K562 (cell line): ENCODE measurements around the gene RABL2B. TPM values are rescaled to one million over a fixed set of nuclear protein-coding genes. Genes with fewer than 3 reads are reported as not detected.
"Not testable (repeated sequence)": the region's sequence is repeated elsewhere in the genome, so short reads cannot be mapped to it uniquely, and the experiment has no call there.

Source experiments
- ATAC-seq: fragments of 200-7000 bp; cut with Tn5 transposase; 3 replicates; pipeline ENCODE4 v1.9.1; 2020; ENCODE audit warnings: moderate library complexity
- Bru-seq: library from RNA; stranded (reverse); fragments of 400-500 nt; gene quantifications from one replicate; lab custom pipeline; 2021; lab: Mats Ljungman, UMichigan
- BruChase-seq, 2 experiments: library from RNA; stranded (reverse); fragments of 400-500 nt; gene quantifications; one replicate each; lab custom pipeline; 2021; lab: Mats Ljungman, UMichigan
- BruUV-seq: library from RNA; stranded (reverse); fragments of 400-500 nt; replicated peaks from 2 replicates; lab custom pipeline; 2021; lab: Mats Ljungman, UMichigan
- CTCF ChIA-PET: fragments of 300-600 bp; formaldehyde crosslinking; extraction: SDS; loops from one replicate; lab custom pipeline; 2021; ENCODE audit warnings: low intra/inter-chr PET ratio; lab: Yijun Ruan, JAX
- POLR2A ChIA-PET: fragments of 300-600, 350-650 bp; sonication (Branson Sonifier 250); formaldehyde crosslinking; extraction: SDS; loops from one replicate; lab custom pipeline; 2021; ENCODE audit warnings: antibody characterized with exemption, inconsistent platforms; lab: Yijun Ruan, JAX
- DNase-seq, 4 experiments: peaks; one replicate each; pipeline versions ENCODE4 v3.0.0 to v3.0.0-alpha.2; 2011 to 2018; ENCODE audit warnings: low spot score in 3 of 4, mixed read lengths in 3 of 4; ENCODE audit errors: extremely low read depth in 1 of 4
- FAIRE-seq: peaks from 2 replicates; lab custom pipeline; 2011; peaks lifted over from hg19 to GRCh38; lab: Jason Lieb, UNC
- H2AFZ ChIP-seq: 2 replicates; pipeline ENCODE4 v1.6.0; 2011; ENCODE audit warnings: low read depth, low read length, control low read depth, inconsistent platforms
- H3K27ac ChIP-seq: fragments of 200-600 bp; 3 replicates; pipeline ENCODE4 v1.8.0; 2011; ENCODE audit warnings: low read depth, mild to moderate bottlenecking, control low read depth, inconsistent platforms, low read length, moderate library complexity, mixed read lengths; ENCODE audit errors: extremely low read depth
- H3K27me3 ChIP-seq, 2 experiments: fragments of 300-600 bp in 1 of 2; 2 replicates in 1 of 2; 3 replicates in 1 of 2; pipeline versions ENCODE4 v1.6.0 to v1.8.0; 2011; ENCODE audit warnings: inconsistent platforms in 2 of 2, low read length in 2 of 2, mild to moderate bottlenecking in 1 of 2, mixed read lengths in 1 of 2, moderate library complexity in 1 of 2; ENCODE audit not compliant: control insufficient read depth in 2 of 2, insufficient read depth in 2 of 2
- H3K36me3 ChIP-seq: fragments of 300-600 bp; 3 replicates; pipeline ENCODE4 v1.8.0; 2011; ENCODE audit warnings: mild to moderate bottlenecking, low read length, inconsistent platforms; ENCODE audit not compliant: control insufficient read depth, insufficient read depth
- H3K4me1 ChIP-seq, 2 experiments: fragments of 200-600 bp in 1 of 2; replicated peaks in 1 of 2; 2 replicates in 1 of 2; 3 replicates in 1 of 2; pipeline versions ENCODE4 v1.5.1 to v1.8.0; 2011; ENCODE audit warnings: inconsistent platforms in 2 of 2, low read length in 2 of 2, mild to moderate bottlenecking in 1 of 2, mixed read lengths in 1 of 2, moderate library complexity in 1 of 2; ENCODE audit not compliant: control insufficient read depth in 2 of 2, insufficient read depth in 2 of 2
- H3K4me2 ChIP-seq: 2 replicates; pipeline ENCODE4 v1.6.1; 2011; ENCODE audit warnings: low read length, control low read depth, inconsistent platforms, mixed read lengths; ENCODE audit not compliant: insufficient read depth
- H3K4me3 ChIP-seq: fragments of 200-600 bp; sonication (generic), shearing (Covaris generic); 2 replicates; pipeline ENCODE4 v1.5.1; 2016; ENCODE audit warnings: control low read depth, inconsistent platforms
- H3K79me2 ChIP-seq: fragments of 200-600 bp; 3 replicates; pipeline ENCODE4 v1.8.0; 2011; ENCODE audit warnings: low read length, inconsistent platforms; ENCODE audit not compliant: control insufficient read depth, insufficient read depth
- H3K9ac ChIP-seq, 2 experiments: 2 replicates each; pipeline versions ENCODE4 v1.6.0 to v1.6.1; 2011; ENCODE audit warnings: low read depth in 2 of 2, low read length in 2 of 2, control low read depth in 1 of 2, inconsistent platforms in 1 of 2, mild to moderate bottlenecking in 1 of 2, mixed read lengths in 1 of 2; ENCODE audit not compliant: insufficient read depth in 1 of 2
- H3K9me1 ChIP-seq: one replicate; pipeline ENCODE4 v1.6.0; 2011; ENCODE audit warnings: inconsistent platforms, mild to moderate bottlenecking, low read length, moderate library complexity; ENCODE audit not compliant: control insufficient read depth, insufficient read depth
- H3K9me3 ChIP-seq: replicated peaks from 2 replicates; pipeline ENCODE4 v1.5.1; 2011; ENCODE audit warnings: low read depth, low read length, inconsistent platforms; ENCODE audit not compliant: control insufficient read depth, insufficient read depth
- H4K20me1 ChIP-seq: replicated peaks from 2 replicates; pipeline ENCODE4 v1.6.1; 2011; ENCODE audit warnings: low read length, inconsistent platforms, mixed read lengths; ENCODE audit not compliant: control insufficient read depth, insufficient read depth
- CCNT2 ChIP-seq: IDR thresholded peaks from 2 replicates; pipeline ENCODE4 v1.6.1; 2011; ENCODE audit warnings: borderline replicate concordance, low read depth, mild to moderate bottlenecking, moderate library complexity, mixed read lengths, low read length; ENCODE audit not compliant: insufficient read length; ENCODE audit errors: extremely low read depth
- ELF2 ChIP-seq: fragments of 250-450 bp; sonication (Bioruptor Pico); IDR thresholded peaks from 2 replicates; pipeline ENCODE4 v1.5.0; 2021; ENCODE audit warnings: mild to moderate bottlenecking
- HCFC1 ChIP-seq: IDR thresholded peaks from 2 replicates; pipeline ENCODE4 v1.6.1; 2012; ENCODE audit warnings: low read depth, low read length, improper control_type of control experiment
- HDAC1 ChIP-seq, 2 experiments: fragments of 450-650 bp; IDR thresholded peaks; 2 replicates each; pipeline ENCODE4 v1.6.1; 2016 to 2017; ENCODE audit warnings: inconsistent platforms in 1 of 2, mild to moderate bottlenecking in 1 of 2, moderate library complexity in 1 of 2
- NCOA2 ChIP-seq, 2 experiments: fragments of 450-650 bp; IDR thresholded peaks; 2 replicates each; pipeline ENCODE4 v1.6.1; 2018; ENCODE audit warnings: mild to moderate bottlenecking in 2 of 2, moderate library complexity in 1 of 2; ENCODE audit not compliant: partially characterized antibody in 2 of 2
- NRF1 ChIP-seq, 2 experiments: fragments of 450-650 bp; IDR thresholded peaks in 1 of 2; conservative IDR thresholded peaks in 1 of 2; 2 replicates each; pipeline ENCODE4 v1.6.1; 2014; ENCODE audit warnings: mild to moderate bottlenecking in 2 of 2
- POLR2G ChIP-seq: fragments of 200-400 bp; formaldehyde crosslinking; IDR thresholded peaks from 2 replicates; pipeline ENCODE4 v1.6.1; 2017; ENCODE audit warnings: low read depth, mild to moderate bottlenecking, antibody characterized with exemption, low read length, moderate library complexity
- RFX1 ChIP-seq: fragments of 450-650 bp; IDR thresholded peaks from 2 replicates; pipeline ENCODE4 v1.6.1; 2016; ENCODE audit warnings: mild to moderate bottlenecking, moderate library complexity
- SAP30 ChIP-seq: fragments of 200-600 bp; sonication (generic); IDR thresholded peaks from 2 replicates; pipeline ENCODE4 v1.6.1; 2012; ENCODE audit warnings: borderline replicate concordance, low read depth, mild to moderate bottlenecking, moderate library complexity, low read length, control low read depth, inconsistent platforms; ENCODE audit not compliant: insufficient read depth, poor library complexity, severe bottlenecking
- SIN3A ChIP-seq, 2 experiments: fragments of 150-350 bp in 1 of 2; IDR thresholded peaks; 2 replicates each; pipeline ENCODE4 v1.6.1; 2011 to 2016; ENCODE audit warnings: borderline replicate concordance in 2 of 2, low read depth in 2 of 2, low read length in 2 of 2, mild to moderate bottlenecking in 2 of 2, moderate library complexity in 2 of 2; ENCODE audit not compliant: control insufficient read depth in 1 of 2
- ZFX ChIP-seq: sonication (generic); formaldehyde crosslinking; IDR thresholded peaks from 2 replicates; pipeline ENCODE4 v1.8.0; 2022; ENCODE audit warnings: mild to moderate bottlenecking, missing genetic modification reagents, moderate library complexity
- WGBS: fragments of 100-300 bp; shearing (Covaris generic); methylation state at CpG from one replicate; pipeline ENCODE4 v1.1.6; 2016; ENCODE audit warnings: low coverage, mixed read lengths; ENCODE audit not compliant: insufficient coverage; ENCODE audit errors: missing lambda C conversion rate; 5-methylcytosine and 5-hydroxymethylcytosine counted together
- in situ Hi-C: fragments of 300-500 bp; cut with MboI; formaldehyde crosslinking; loops from 4 replicates; pipeline ENCODE4 v1.15.0; 2018; ENCODE audit warnings: inconsistent platforms, mixed read lengths
- intact Hi-C: fragments of 100-400 bp; cut with micrococcal nuclease; formaldehyde crosslinking; loops from 2 replicates; pipeline ENCODE4 v1.14.2; 2022
- long read RNA-seq, 3 experiments: library from polyadenylated mRNA in 2 of 3; library from RNA in 1 of 3; unstranded in 2 of 3; stranded (forward) in 1 of 3; transcript quantifications; one replicate each; pipeline ENCODE4 v2.0.0, GENCODE V29; 2019 to 2022
- polyA minus RNA-seq, 3 experiments: library from RNA; depleted of rRNA, polyadenylated mRNA; stranded (reverse); fragments of >200 nt; gene quantifications; 2 replicates each; pipeline ENCODE4 v1.2.3, GENCODE V29; 2011
- polyA plus RNA-seq, 8 experiments: library from polyadenylated mRNA; depleted of rRNA in 4 of 8; stranded (reverse) in 5 of 8; unstranded in 3 of 8; fragments of >200 nt; fragmentation: Nextera tagmentation in 2 of 8; fragmentation: Illumina TruSeq in 1 of 8; extraction: Ambion mirVana in 2 of 8; extraction: Trizol in 1 of 8; gene quantifications; 2 replicates each; pipeline versions ENCODE4 v1.2.1 to v1.2.3, GENCODE V29; 2011 to 2014; ENCODE audit warnings: inconsistent platforms in 1 of 8, missing spikeins in 1 of 8
- total RNA-seq, 7 experiments: library from RNA; depleted of rRNA in 6 of 7; stranded (reverse); fragments of >200 nt in 6 of 7; fragmentation: Illumina TruSeq in 2 of 7; extraction: Trizol in 2 of 7; gene quantifications; 2 replicates each; pipeline versions ENCODE4 v1.2.1 to v1.2.3, GENCODE V29; 2011 to 2021; ENCODE audit warnings: low replicate concordance in 1 of 7
- TF ChIP-seq, protein P1 (sequence below), 2 experiments: fragments of 450-650 bp; conservative IDR thresholded peaks; 2 replicates each; pipeline ENCODE4 v1.6.1; 2017; ENCODE audit warnings: mild to moderate bottlenecking in 2 of 2, moderate library complexity in 2 of 2

Gene RABL2B
- total RNA-seq (2011; cell fraction: chromatin; rRNA removed; ENCODE audit: low replicate concordance) = 23.4 and 71.3 TPM in 2 replicates
- total RNA-seq (2011; cell fraction: nucleolus; rRNA removed) = 24.9 and 40.2 TPM in 2 replicates
- 28.4 and 29.3 TPM in 2 replicates for total RNA-seq (2011; cell fraction: nucleoplasm; rRNA removed)
- total RNA-seq (2014; rRNA removed) (2.5 and 3.4 TPM in 2 replicates), total RNA-seq (2014; rRNA removed; fragmentation: Illumina TruSeq; extraction: Trizol) (3.0 and 3.1 TPM in 2 replicates), total RNA-seq (2015; rRNA removed; fragmentation: Illumina TruSeq; extraction: Trizol) (3.0 and 3.6 TPM in 2 replicates), total RNA-seq (2021) (4.5 and 5.7 TPM in 2 replicates), polyA plus RNA-seq (2011; rRNA removed) (8.5 and 10.7 TPM in 2 replicates), polyA plus RNA-seq (2014; fragmentation: Illumina TruSeq; extraction: Trizol) (5.8 and 5.9 TPM in 2 replicates), polyA plus RNA-seq (2014; fragmentation: Nextera tagmentation; extraction: Ambion mirVana) (under 1 TPM; 0.76 to 0.87 TPM), polyA plus RNA-seq (2014; rRNA removed) (4.9 and 5.2 TPM in 2 replicates), polyA minus RNA-seq (2011; rRNA and poly(A)+ RNA removed) (4.7 and 7.8 TPM in 2 replicates), Bru-seq, nascent RNA (percentile 46 among the genes with signal in this experiment), BruChase-seq, experiment 1, labeled RNA remaining after a 2-hour chase (percentile 40 among the genes with signal in this experiment), BruChase-seq, experiment 2, labeled RNA remaining after a 6-hour chase (percentile 38 among the genes with signal in this experiment)
- polyA plus RNA-seq (2011; cell fraction: cytosol; rRNA removed) = 7.0 and 7.7 TPM in 2 replicates
- polyA plus RNA-seq (2011; cell fraction: nucleus; rRNA removed) = 38.1 and 53.1 TPM in 2 replicates
- polyA plus RNA-seq (2012) = 6.0 and 9.8 TPM in 2 replicates
- polyA minus RNA-seq (2011; cell fraction: cytosol; rRNA and poly(A)+ RNA removed) = 3.0 and 5.6 TPM in 2 replicates
- 9.3 and 10.6 TPM in 2 replicates for polyA minus RNA-seq (2011; cell fraction: nucleus; rRNA and poly(A)+ RNA removed)
- long read RNA-seq, experiment 1, partial matches to known transcripts = 2 of 16 reads
- long read RNA-seq, experiment 1, other reads (novel, unspliced or antisense) = 11 of 16 reads
- long read RNA-seq, experiment 2, partial matches to known transcripts = 0 of 6 reads
- long read RNA-seq, experiment 2, other reads (novel, unspliced or antisense) = 5 of 6 reads
- long read RNA-seq, experiment 3, partial matches to known transcripts = 0 of 1 reads
- long read RNA-seq, experiment 3, other reads (novel, unspliced or antisense) = 1 of 1 reads

DNA sequence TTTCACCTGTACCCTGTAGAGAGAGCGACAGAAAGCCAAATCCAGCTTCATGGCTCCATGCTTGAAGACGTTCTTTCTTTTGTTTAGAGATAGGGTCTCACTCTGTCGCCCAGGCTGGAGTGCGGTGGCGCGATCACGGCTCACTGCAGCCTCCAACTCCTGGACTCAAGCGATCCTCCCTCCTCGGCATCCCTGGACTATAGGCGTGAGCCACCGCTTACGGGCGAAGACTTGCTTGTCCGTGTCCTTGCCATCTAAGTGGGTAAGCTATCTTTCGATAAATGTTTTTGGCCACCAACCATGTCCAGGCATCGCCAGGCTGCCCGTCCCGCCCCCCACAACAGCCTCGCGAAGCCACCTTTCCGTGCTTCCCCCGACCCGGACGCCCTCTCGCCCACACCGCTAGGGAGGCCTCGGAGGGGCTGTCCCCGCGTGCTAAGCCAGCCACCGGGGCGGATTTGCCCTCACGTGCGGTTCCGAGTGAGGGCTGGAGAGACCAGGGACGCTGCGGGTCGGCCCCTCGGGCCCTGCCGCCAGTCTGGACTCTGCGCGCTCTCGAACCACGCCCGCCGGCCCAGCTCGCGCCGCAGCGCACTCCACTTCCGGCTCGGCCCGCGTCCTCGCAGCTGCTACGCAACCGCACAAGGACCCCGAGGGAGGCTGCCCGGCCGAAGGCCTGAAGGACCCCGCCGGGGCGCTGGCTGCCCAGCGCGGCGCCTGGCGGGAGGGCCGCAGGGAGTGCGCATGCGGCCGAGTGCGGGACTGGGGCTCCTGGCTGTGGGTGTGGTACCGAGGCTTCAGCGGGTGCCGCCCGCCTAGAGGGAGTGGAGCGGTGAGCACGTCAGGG lies at the start of gene RABL2B:
RABL2B (minus strand) TSS at position 604 of the 847 bp plus-strand sequence. CDS start 1,342 bp downstream, outside the sequence.
- POLR2A ChIA-PET = not testable (repeated sequence)
- TF ChIP-seq ELF2 (CRISPR knock-in tag) = peak; percentile 67; the same call in 1 of the 2 replicates
- peak; percentile 77 for TF ChIP-seq RFX1
- TF ChIP-seq POLR2G = peak; percentile 63
- TF ChIP-seq SAP30 = peak; percentile 91
- peak; percentile 40 for TF ChIP-seq CCNT2
- TF ChIP-seq NRF1 (conservative IDR thresholded peaks at IDR 0.05 in 1 of 2, IDR thresholded peaks at IDR 0.05 in 1 of 2) = peak; percentile 83 to 86
- TF ChIP-seq SIN3A (IDR thresholded peaks at IDR 0.05; ENCODE audit: borderline replicate concordance in 2 of 2, control insufficient read depth in 1 of 2, low read depth in 2 of 2, low read length in 2 of 2) = peak; percentile 96 to 98
- peak; percentile 49; the same call in 1 of the 2 replicates for TF ChIP-seq HCFC1
- peak; percentile 32; the same call in 1 of the 2 replicates for TF ChIP-seq ZFX (CRISPR knock-in tag)
- TF ChIP-seq, protein P1, sequence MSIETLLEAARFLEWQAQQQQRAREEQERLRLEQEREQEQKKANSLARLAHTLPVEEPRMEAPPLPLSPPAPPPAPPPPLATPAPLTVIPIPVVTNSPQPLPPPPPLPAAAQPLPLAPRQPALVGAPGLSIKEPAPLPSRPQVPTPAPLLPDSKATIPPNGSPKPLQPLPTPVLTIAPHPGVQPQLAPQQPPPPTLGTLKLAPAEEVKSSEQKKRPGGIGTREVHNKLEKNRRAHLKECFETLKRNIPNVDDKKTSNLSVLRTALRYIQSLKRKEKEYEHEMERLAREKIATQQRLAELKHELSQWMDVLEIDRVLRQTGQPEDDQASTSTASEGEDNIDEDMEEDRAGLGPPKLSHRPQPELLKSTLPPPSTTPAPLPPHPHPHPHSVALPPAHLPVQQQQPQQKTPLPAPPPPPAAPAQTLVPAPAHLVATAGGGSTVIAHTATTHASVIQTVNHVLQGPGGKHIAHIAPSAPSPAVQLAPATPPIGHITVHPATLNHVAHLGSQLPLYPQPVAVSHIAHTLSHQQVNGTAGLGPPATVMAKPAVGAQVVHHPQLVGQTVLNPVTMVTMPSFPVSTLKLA (conservative IDR thresholded peaks at IDR 0.05) = peak; percentile 56 to 81; a peak in 2 of 4 replicates
- TF ChIP-seq HDAC1 (IDR thresholded peaks at IDR 0.05) = peak in 1 of 2 experiments; percentile 80; a peak in 2 of 4 replicates
- TF ChIP-seq NCOA2 (IDR thresholded peaks at IDR 0.05; ENCODE audit: partially characterized antibody in 2 of 2) = peak in 1 of 2 experiments; percentile 93

More for the DNA sequence above, at the start of gene RABL2B:
- Histone ChIP-seq H3K9ac (peak within 1 kb of the TSS in 1 of 2 experiments; percentile 71; a peak in 2 of 4 replicates), H2AFZ (0 out of 2 replicates have a peak within 1 kb of the TSS, but pooled peaks have one; percentile 59), H3K4me2 (peak within 1 kb of the TSS; percentile 37; the same call in 1 of the 2 replicates), H3K4me3 (peak within 1 kb of the TSS; percentile 47)
- H3K9me3 ChIP-seq, H3K4me1 ChIP-seq, intact Hi-C loops, H4K20me1 ChIP-seq, H3K9me1 ChIP-seq, in situ Hi-C loops, H3K27ac ChIP-seq, H3K36me3 ChIP-seq, H3K79me2 ChIP-seq, H3K27me3 ChIP-seq, CTCF ChIA-PET: not testable (repeated sequence)
- peak; percentile 80 to 88 (median 82) for DNase-seq
- WGBS = under 1% methylated on average over 12 of the region's 77 CpGs
- BruUV-seq = TSS peak; percentile 66
- peak; percentile 78 for FAIRE-seq
- ATAC-seq = peak; percentile 98
